Right lobe of liver (tissue), 4 donors: ENCODE data around the gene ZBTB7B.

Source experiments
- POLR2A ChIP-seq: fragments of 450-650 bp; IDR thresholded peaks from one replicate; pipeline ENCODE4 v1.6.1; 2017; ENCODE audit warnings: antibody characterized with exemption, mild to moderate bottlenecking
- TF ChIP-seq, protein P1 (sequence below), 4 donors: fragments of 200-600 bp in 3 of 4; fragments of 450-650 bp in 1 of 4; IDR thresholded peaks; one replicate each; pipeline versions ENCODE4 v1.5.1 to v1.8.0; 2016 to 2022; ENCODE audit warnings: antibody characterized with exemption in 4 of 4, mild to moderate bottlenecking in 2 of 4
- donor health status: DM: no; HTN: no; CAD: no.
- donor health status: DM: no; HTN: no; CAD: no.
- donor health status: DM: no; HTN: yes; CAD: no.

DNA sequence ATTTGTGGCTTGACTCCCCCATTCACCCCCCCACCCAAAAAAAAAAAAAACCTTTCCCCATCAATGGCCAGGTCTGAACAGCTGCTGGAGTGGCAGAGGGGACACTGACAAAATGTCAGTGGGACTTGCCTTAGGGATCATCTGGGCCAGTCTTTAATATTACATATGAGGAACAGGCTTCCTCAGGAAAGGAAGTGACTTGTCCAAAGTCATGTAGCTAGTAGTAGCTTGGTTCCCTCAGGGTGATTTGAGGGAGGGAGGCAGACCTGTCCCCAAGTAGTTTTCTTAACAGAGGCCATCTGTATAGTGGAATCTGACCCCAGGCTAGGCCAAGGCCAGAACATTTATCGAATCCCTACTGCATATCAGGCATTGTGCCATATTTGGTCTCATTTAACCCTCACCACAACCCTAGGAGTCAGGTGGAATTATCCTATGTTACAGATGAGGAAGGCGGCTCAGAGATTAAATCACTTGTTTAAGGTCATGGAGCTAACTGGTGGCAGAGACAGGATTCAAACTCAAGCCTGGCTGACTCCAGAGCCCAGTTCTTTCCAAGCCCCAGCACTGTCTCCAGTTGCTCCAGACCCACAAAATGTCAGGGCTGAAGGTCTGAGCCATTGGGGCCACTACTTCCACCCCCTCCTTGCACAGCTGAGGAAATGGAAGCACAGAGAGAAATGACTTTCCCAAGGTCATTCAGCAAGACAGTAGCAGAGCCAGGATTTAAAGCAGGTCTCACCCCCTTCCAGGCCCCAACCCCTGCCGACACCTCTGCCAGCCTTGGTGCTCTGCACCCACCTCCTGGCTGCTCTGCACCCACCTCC, 10.4 kb downstream of the ZBTB7B start:
- TF ChIP-seq, protein P1, sequence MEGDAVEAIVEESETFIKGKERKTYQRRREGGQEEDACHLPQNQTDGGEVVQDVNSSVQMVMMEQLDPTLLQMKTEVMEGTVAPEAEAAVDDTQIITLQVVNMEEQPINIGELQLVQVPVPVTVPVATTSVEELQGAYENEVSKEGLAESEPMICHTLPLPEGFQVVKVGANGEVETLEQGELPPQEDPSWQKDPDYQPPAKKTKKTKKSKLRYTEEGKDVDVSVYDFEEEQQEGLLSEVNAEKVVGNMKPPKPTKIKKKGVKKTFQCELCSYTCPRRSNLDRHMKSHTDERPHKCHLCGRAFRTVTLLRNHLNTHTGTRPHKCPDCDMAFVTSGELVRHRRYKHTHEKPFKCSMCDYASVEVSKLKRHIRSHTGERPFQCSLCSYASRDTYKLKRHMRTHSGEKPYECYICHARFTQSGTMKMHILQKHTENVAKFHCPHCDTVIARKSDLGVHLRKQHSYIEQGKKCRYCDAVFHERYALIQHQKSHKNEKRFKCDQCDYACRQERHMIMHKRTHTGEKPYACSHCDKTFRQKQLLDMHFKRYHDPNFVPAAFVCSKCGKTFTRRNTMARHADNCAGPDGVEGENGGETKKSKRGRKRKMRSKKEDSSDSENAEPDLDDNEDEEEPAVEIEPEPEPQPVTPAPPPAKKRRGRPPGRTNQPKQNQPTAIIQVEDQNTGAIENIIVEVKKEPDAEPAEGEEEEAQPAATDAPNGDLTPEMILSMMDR (IDR thresholded peaks at IDR 0.05) = no peak
- TF ChIP-seq POLR2A = no peak
